K562 (cell line): ENCODE measurements around the gene C17orf113.

Source experiments
- CSDE1 ChIP-seq, 2 experiments: fragments of 450-650 bp; IDR thresholded peaks; 2 replicates each; pipeline ENCODE4 v1.6.1; 2016; ENCODE audit warnings: mild to moderate bottlenecking in 1 of 2
- NBN ChIP-seq: fragments of 450-650 bp; IDR thresholded peaks from 2 replicates; pipeline ENCODE4 v1.6.1; 2016; ENCODE audit warnings: low read depth, mild to moderate bottlenecking
- NKRF ChIP-seq: fragments of 450-650 bp; IDR thresholded peaks from 2 replicates; pipeline ENCODE4 v1.6.1; 2016; ENCODE audit warnings: borderline replicate concordance
- POLR2A ChIP-seq: fragments of 450-650 bp; conservative IDR thresholded peaks from 2 replicates; pipeline ENCODE4 v1.6.1; 2016
- POLR2AphosphoS2 ChIP-seq: IDR thresholded peaks from 2 replicates; pipeline ENCODE4 v1.6.1; 2012; ENCODE audit warnings: low read length, improper control_type of control experiment
- SREBF1 ChIP-seq: fragments of 150-350 bp; IDR thresholded peaks from 2 replicates; pipeline ENCODE4 v1.6.1; 2014; ENCODE audit warnings: antibody characterized with exemption, low read depth, low read length, borderline replicate concordance
- XRCC4 ChIP-seq: IDR thresholded peaks from one replicate; pipeline ENCODE4 v1.6.1; 2011; ENCODE audit not compliant: insufficient read depth, insufficient read length; ENCODE audit errors: extremely low read depth
- TF ChIP-seq, protein P1 (sequence below), 3 experiments: IDR thresholded peaks in 2 of 3; conservative IDR thresholded peaks in 1 of 3; 2 replicates each; pipeline ENCODE4 v1.5.1; 2011 to 2012; ENCODE audit warnings: low read length in 3 of 3, mild to moderate bottlenecking in 3 of 3, control low read depth in 2 of 3, improper control_type of control experiment in 1 of 3, inconsistent platforms in 1 of 3, low read depth in 1 of 3, mixed read lengths in 1 of 3, moderate library complexity in 1 of 3; ENCODE audit not compliant: insufficient read depth in 2 of 3

DNA sequence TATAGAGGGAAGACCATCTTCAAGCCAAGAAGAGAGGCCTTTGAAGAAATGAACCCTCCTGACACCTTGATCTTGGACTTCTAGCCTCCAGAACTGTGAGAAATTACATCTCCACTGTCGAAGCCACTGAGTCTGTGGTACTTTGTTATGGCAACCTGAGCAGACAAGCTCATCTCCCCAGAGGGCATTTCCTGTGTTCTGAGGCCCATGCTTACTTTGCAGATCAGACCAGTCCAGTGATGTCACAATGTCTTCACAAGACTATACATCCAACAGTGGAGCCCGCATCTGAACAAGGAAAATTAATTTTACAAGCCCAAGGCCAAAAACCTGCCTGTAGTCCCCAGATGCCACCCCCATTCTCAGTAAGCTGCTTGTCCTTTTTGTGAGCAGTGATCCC lies 14.8 kb upstream of the C17orf113 start:
- TF ChIP-seq XRCC4 = no peak
- TF ChIP-seq CSDE1 (IDR thresholded peaks at IDR 0.05) = no peak
- TF ChIP-seq NBN = no peak
- TF ChIP-seq NKRF = no peak
- TF ChIP-seq POLR2AphosphoS2 = no peak
- no peak for TF ChIP-seq SREBF1
- TF ChIP-seq POLR2A = no peak
- TF ChIP-seq, protein P1, sequence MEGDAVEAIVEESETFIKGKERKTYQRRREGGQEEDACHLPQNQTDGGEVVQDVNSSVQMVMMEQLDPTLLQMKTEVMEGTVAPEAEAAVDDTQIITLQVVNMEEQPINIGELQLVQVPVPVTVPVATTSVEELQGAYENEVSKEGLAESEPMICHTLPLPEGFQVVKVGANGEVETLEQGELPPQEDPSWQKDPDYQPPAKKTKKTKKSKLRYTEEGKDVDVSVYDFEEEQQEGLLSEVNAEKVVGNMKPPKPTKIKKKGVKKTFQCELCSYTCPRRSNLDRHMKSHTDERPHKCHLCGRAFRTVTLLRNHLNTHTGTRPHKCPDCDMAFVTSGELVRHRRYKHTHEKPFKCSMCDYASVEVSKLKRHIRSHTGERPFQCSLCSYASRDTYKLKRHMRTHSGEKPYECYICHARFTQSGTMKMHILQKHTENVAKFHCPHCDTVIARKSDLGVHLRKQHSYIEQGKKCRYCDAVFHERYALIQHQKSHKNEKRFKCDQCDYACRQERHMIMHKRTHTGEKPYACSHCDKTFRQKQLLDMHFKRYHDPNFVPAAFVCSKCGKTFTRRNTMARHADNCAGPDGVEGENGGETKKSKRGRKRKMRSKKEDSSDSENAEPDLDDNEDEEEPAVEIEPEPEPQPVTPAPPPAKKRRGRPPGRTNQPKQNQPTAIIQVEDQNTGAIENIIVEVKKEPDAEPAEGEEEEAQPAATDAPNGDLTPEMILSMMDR (IDR thresholded peaks at IDR 0.05 in 2 of 3, conservative IDR thresholded peaks at IDR 0.05 in 1 of 3; ENCODE audit: insufficient read depth in 2 of 3, low read depth in 1 of 3, low read length in 3 of 3) = no peak
